ENCODE measurements around the gene NPTXR. TPM values are rescaled to one million over a fixed set of nuclear protein-coding genes. Genes with fewer than 3 reads are reported as not detected.

Gene NPTXR
- total RNA-seq, 1 experiment from 2014 or later: 10.4 TPM

- CTCF ChIA-PET: interaction anchor here (0.9 to 5.8 kb wide), 4 partner anchors 14 to 63 kb away, joined by 3 to 31 read pairs (median 6); no protein-coding TSS in a partner anchor
- no peaks in the 10 kb centered on the region for H3K36me3 Mint-ChIP-seq
- ATAC-seq (no peak), DNase-seq (ENCODE audit: low spot score) (no peak)
- peaks cover 3% of the 10 kb centered on the region; the same call in 1 of the 2 replicates for H3K4me1 Mint-ChIP-seq
- no peak overlapping the region for H3K4me3 Mint-ChIP-seq
- POLR2A ChIA-PET: interaction anchor here (0.6 kb wide), 1 partner anchor 251 kb away, joined by 4 read pairs; no protein-coding TSS in a partner anchor
- no peak overlapping the region for H3K27ac Mint-ChIP-seq
- no peaks in the 10 kb centered on the region for H3K27me3 Mint-ChIP-seq (ENCODE audit: low read depth)
- H3K9me3 Mint-ChIP-seq: no peaks in the 10 kb centered on the region
- TF ChIP-seq ERG (CRISPR knock-in tag; IDR thresholded peaks at IDR 0.05) (no peak), SOX15 (CRISPR knock-in tag; IDR thresholded peaks at IDR 0.05) (no peak), ZNF396 (CRISPR knock-in tag; IDR thresholded peaks at IDR 0.05; ENCODE audit: borderline replicate concordance) (no peak)
- TF ChIP-seq, protein P1, sequence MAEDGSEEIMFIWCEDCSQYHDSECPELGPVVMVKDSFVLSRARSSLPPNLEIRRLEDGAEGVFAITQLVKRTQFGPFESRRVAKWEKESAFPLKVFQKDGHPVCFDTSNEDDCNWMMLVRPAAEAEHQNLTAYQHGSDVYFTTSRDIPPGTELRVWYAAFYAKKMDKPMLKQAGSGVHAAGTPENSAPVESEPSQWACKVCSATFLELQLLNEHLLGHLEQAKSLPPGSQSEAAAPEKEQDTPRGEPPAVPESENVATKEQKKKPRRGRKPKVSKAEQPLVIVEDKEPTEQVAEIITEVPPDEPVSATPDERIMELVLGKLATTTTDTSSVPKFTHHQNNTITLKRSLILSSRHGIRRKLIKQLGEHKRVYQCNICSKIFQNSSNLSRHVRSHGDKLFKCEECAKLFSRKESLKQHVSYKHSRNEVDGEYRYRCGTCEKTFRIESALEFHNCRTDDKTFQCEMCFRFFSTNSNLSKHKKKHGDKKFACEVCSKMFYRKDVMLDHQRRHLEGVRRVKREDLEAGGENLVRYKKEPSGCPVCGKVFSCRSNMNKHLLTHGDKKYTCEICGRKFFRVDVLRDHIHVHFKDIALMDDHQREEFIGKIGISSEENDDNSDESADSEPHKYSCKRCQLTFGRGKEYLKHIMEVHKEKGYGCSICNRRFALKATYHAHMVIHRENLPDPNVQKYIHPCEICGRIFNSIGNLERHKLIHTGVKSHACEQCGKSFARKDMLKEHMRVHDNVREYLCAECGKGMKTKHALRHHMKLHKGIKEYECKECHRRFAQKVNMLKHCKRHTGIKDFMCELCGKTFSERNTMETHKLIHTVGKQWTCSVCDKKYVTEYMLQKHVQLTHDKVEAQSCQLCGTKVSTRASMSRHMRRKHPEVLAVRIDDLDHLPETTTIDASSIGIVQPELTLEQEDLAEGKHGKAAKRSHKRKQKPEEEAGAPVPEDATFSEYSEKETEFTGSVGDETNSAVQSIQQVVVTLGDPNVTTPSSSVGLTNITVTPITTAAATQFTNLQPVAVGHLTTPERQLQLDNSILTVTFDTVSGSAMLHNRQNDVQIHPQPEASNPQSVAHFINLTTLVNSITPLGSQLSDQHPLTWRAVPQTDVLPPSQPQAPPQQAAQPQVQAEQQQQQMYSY (CRISPR knock-in tag; IDR thresholded peaks at IDR 0.05): no peak
Measured at GRCh38 chr22:38828616-38829205, 15.1 kb downstream of the NPTXR start.

DNA sequence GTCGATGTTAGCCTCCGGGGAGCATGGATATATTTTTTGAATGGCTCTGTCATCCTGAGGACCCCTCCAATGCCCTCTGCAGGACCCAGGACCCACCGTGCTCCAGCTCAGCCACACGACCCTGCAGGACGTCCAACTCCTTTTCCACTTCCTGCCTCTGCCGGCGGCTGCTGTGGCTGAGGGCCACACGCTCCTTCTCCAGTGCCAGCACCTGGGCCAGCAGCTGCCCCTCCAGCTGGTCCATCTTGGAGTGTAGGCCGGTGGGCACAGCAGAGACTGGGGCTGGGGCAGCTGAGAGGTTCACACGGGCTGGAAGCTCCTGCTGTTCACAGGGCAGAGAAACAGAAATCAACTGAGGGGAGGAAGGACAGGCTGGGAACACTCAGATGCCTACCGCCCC, 15.6 kb downstream of the NPTXR start:
- H3K4me3 Mint-ChIP-seq: no peak overlapping the region
- TF ChIP-seq, protein P2, sequence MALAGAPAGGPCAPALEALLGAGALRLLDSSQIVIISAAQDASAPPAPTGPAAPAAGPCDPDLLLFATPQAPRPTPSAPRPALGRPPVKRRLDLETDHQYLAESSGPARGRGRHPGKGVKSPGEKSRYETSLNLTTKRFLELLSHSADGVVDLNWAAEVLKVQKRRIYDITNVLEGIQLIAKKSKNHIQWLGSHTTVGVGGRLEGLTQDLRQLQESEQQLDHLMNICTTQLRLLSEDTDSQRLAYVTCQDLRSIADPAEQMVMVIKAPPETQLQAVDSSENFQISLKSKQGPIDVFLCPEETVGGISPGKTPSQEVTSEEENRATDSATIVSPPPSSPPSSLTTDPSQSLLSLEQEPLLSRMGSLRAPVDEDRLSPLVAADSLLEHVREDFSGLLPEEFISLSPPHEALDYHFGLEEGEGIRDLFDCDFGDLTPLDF (CRISPR knock-in tag; IDR thresholded peaks at IDR 0.05): no peak
- TF ChIP-seq, protein P3, sequence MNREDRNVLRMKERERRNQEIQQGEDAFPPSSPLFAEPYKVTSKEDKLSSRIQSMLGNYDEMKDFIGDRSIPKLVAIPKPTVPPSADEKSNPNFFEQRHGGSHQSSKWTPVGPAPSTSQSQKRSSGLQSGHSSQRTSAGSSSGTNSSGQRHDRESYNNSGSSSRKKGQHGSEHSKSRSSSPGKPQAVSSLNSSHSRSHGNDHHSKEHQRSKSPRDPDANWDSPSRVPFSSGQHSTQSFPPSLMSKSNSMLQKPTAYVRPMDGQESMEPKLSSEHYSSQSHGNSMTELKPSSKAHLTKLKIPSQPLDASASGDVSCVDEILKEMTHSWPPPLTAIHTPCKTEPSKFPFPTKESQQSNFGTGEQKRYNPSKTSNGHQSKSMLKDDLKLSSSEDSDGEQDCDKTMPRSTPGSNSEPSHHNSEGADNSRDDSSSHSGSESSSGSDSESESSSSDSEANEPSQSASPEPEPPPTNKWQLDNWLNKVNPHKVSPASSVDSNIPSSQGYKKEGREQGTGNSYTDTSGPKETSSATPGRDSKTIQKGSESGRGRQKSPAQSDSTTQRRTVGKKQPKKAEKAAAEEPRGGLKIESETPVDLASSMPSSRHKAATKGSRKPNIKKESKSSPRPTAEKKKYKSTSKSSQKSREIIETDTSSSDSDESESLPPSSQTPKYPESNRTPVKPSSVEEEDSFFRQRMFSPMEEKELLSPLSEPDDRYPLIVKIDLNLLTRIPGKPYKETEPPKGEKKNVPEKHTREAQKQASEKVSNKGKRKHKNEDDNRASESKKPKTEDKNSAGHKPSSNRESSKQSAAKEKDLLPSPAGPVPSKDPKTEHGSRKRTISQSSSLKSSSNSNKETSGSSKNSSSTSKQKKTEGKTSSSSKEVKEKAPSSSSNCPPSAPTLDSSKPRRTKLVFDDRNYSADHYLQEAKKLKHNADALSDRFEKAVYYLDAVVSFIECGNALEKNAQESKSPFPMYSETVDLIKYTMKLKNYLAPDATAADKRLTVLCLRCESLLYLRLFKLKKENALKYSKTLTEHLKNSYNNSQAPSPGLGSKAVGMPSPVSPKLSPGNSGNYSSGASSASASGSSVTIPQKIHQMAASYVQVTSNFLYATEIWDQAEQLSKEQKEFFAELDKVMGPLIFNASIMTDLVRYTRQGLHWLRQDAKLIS (CRISPR knock-in tag; IDR thresholded peaks at IDR 0.05; ENCODE audit: borderline replicate concordance): no peak
- TF ChIP-seq, protein P4, sequence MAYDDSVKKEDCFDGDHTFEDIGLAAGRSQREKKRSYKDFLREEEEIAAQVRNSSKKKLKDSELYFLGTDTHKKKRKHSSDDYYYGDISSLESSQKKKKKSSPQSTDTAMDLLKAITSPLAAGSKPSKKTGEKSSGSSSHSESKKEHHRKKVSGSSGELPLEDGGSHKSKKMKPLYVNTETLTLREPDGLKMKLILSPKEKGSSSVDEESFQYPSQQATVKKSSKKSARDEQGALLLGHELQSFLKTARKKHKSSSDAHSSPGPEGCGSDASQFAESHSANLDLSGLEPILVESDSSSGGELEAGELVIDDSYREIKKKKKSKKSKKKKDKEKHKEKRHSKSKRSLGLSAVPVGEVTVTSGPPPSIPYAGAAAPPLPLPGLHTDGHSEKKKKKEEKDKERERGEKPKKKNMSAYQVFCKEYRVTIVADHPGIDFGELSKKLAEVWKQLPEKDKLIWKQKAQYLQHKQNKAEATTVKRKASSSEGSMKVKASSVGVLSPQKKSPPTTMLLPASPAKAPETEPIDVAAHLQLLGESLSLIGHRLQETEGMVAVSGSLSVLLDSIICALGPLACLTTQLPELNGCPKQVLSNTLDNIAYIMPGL (CRISPR knock-in tag; IDR thresholded peaks at IDR 0.05): no peak
- no peak for TF ChIP-seq ZNF532 (CRISPR knock-in tag; IDR thresholded peaks at IDR 0.05; ENCODE audit: borderline replicate concordance)
- TF ChIP-seq ZNF416 (CRISPR knock-in tag; IDR thresholded peaks at IDR 0.05): no peak
- TF ChIP-seq ZNF423 (CRISPR knock-in tag; IDR thresholded peaks at IDR 0.05): no peak
- TF ChIP-seq, protein P5, sequence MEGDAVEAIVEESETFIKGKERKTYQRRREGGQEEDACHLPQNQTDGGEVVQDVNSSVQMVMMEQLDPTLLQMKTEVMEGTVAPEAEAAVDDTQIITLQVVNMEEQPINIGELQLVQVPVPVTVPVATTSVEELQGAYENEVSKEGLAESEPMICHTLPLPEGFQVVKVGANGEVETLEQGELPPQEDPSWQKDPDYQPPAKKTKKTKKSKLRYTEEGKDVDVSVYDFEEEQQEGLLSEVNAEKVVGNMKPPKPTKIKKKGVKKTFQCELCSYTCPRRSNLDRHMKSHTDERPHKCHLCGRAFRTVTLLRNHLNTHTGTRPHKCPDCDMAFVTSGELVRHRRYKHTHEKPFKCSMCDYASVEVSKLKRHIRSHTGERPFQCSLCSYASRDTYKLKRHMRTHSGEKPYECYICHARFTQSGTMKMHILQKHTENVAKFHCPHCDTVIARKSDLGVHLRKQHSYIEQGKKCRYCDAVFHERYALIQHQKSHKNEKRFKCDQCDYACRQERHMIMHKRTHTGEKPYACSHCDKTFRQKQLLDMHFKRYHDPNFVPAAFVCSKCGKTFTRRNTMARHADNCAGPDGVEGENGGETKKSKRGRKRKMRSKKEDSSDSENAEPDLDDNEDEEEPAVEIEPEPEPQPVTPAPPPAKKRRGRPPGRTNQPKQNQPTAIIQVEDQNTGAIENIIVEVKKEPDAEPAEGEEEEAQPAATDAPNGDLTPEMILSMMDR (IDR thresholded peaks at IDR 0.05): no peak
- no peak for TF ChIP-seq ZNF671 (CRISPR knock-in tag; IDR thresholded peaks at IDR 0.05)
- no peak for TF ChIP-seq CDX4 (CRISPR knock-in tag; IDR thresholded peaks at IDR 0.05; ENCODE audit: borderline replicate concordance)
- TF ChIP-seq ZNF232 (CRISPR knock-in tag; IDR thresholded peaks at IDR 0.05): no peak
- H3K4me1 Mint-ChIP-seq: peaks cover 3% of the 10 kb centered on the region; the same call in 1 of the 2 replicates
- CTCF ChIA-PET: interaction anchor here (0.9 to 5.8 kb wide), 4 partner anchors 15 to 62 kb away, joined by 3 to 31 read pairs (median 6); no protein-coding TSS in a partner anchor
- no peaks in the 10 kb centered on the region for H3K36me3 Mint-ChIP-seq
- H3K9me3 Mint-ChIP-seq: no peaks in the 10 kb centered on the region
- no peaks in the 10 kb centered on the region for H3K27me3 Mint-ChIP-seq (ENCODE audit: low read depth)
- ATAC-seq: no peak
- H3K27ac Mint-ChIP-seq: no peak overlapping the region
- DNase-seq (ENCODE audit: low spot score): no peak
- POLR2A ChIA-PET: no interaction called here

All from WTC11 (cell line).